Tibial artery (tissue), 4 donors: ENCODE results near the gene CAPN2.
"Not testable (repeated sequence)": the region's sequence is repeated elsewhere in the genome, so short reads cannot be mapped to it uniquely, and the experiment has no call there.

Experiments used
- DNase-seq, 2 donors: peaks; one replicate each; pipeline ENCODE4 v3.0.0-alpha.2; 2019
- H3K27ac ChIP-seq, 2 donors: fragments of 200-600 bp; sonication (generic) in 1 of 2; 1 replicate in 1 of 2; 2 replicates in 1 of 2; pipeline ENCODE4 v1.5.1; 2018 to 2019; ENCODE audit warnings: mild to moderate bottlenecking in 1 of 2
- H3K27me3 ChIP-seq, 2 donors: fragments of 200-600 bp; sonication (generic) in 1 of 2; one replicate each; pipeline versions ENCODE4 v1.5.1 to v1.6.0; 2016 to 2019
- H3K36me3 ChIP-seq, 3 donors: fragments of 200-600 bp; sonication (generic) in 2 of 3; one replicate each; pipeline ENCODE4 v1.5.1; 2016 to 2019; ENCODE audit warnings: mild to moderate bottlenecking in 2 of 3
- H3K4me1 ChIP-seq, 4 donors: fragments of 200-600 bp; sonication (generic) in 2 of 4; 1 replicate in 3 of 4; 2 replicates in 1 of 4; pipeline ENCODE4 v1.5.1; 2016 to 2019
- H3K4me3 ChIP-seq, 2 donors: fragments of 200-600 bp; sonication (generic) in 1 of 2; 1 replicate in 1 of 2; 2 replicates in 1 of 2; pipeline ENCODE4 v1.5.1; 2018 to 2019; ENCODE audit warnings: mild to moderate bottlenecking in 2 of 2
- H3K9me3 ChIP-seq, 3 donors: fragments of 200-600 bp; sonication (generic) in 1 of 3; one replicate each; pipeline ENCODE4 v1.5.1; 2016 to 2019
- intact Hi-C: fragments of 100-400 bp; cut with DNase I; formaldehyde crosslinking; loops from one replicate; pipeline ENCODE4 v1.15.0; 2023; ENCODE audit warnings: low total_unique reads
- TF ChIP-seq, protein P1 (sequence below), 2 experiments: fragments of 200-600 bp in 1 of 2; fragments of 450-650 bp in 1 of 2; IDR thresholded peaks; one replicate each; pipeline ENCODE4 v1.5.1; 2017 to 2019; ENCODE audit warnings: antibody characterized with exemption in 2 of 2, mild to moderate bottlenecking in 1 of 2, moderate library complexity in 1 of 2

CAPN2 gene

DNA sequence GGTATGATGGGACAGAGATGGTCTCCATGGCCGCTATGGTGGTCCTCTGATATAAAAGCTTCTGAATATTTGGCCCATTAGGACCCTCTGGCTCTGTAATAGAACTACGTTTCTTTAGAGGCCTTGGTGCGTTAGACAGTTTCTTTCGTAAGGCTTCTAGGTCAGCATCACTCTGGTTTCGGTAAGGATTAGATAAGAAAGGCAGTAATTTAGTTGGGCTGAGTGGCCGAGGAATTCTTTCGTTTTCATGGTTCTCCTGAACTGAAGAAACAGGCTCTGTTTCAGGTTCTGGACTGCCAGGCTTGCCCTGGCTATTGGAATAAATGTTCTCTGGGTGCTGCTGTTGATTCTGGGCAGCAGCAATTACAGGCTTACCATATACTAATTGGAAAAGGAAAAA lies 83.9 kb downstream of the CAPN2 start:
- peaks cover 0 to 7% (median 0%) of the 10 kb centered on the region in 4 donors for H3K4me1 ChIP-seq
- no peaks in the 10 kb centered on the region for H3K27me3 ChIP-seq
- intact Hi-C loops, result no loop called here
- no peak overlapping the region for H3K4me3 ChIP-seq
- peak overlapping the region in 1 of 2 donors; percentile 19 for H3K27ac ChIP-seq
- peaks cover 50 to 73% (median 67%) of the 10 kb centered on the region in 3 donors for H3K36me3 ChIP-seq
- TF ChIP-seq, protein P1, sequence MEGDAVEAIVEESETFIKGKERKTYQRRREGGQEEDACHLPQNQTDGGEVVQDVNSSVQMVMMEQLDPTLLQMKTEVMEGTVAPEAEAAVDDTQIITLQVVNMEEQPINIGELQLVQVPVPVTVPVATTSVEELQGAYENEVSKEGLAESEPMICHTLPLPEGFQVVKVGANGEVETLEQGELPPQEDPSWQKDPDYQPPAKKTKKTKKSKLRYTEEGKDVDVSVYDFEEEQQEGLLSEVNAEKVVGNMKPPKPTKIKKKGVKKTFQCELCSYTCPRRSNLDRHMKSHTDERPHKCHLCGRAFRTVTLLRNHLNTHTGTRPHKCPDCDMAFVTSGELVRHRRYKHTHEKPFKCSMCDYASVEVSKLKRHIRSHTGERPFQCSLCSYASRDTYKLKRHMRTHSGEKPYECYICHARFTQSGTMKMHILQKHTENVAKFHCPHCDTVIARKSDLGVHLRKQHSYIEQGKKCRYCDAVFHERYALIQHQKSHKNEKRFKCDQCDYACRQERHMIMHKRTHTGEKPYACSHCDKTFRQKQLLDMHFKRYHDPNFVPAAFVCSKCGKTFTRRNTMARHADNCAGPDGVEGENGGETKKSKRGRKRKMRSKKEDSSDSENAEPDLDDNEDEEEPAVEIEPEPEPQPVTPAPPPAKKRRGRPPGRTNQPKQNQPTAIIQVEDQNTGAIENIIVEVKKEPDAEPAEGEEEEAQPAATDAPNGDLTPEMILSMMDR (IDR thresholded peaks at IDR 0.05), result no peak
- H3K9me3 ChIP-seq, result no peaks in the 10 kb centered on the region
- DNase-seq, result no peak

DNA sequence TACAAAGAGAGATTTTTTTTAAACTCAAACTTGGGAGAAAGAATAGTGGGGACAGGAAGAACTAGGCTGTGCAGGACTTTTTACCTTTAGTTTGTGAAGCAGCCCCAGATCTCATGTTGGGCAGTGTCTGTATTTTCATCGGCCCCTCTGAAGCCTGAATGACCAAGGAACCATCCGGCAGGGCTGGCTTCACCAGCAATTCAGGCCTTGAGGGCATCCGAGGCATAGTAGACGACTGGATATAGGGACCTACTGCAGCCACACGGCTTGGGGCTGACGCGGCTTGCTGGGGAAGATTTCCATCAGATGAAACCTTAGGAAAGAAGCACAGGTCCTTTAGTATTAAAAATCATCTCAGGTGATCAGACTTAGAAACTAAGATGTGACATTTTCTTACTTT lies 89.7 kb downstream of the CAPN2 start:
- H3K27ac ChIP-seq, result no peak overlapping the region
- H3K36me3 ChIP-seq, result peaks cover 75 to 98% (median 85%) of the 10 kb centered on the region in 3 donors
- no peaks in the 10 kb centered on the region for H3K4me1 ChIP-seq
- no peaks in the 10 kb centered on the region for H3K27me3 ChIP-seq
- DNase-seq, result no peak
- TF ChIP-seq, protein P1 (IDR thresholded peaks at IDR 0.05), result no peak
- intact Hi-C loops, result no loop called here
- no peak overlapping the region for H3K4me3 ChIP-seq
- no peaks in the 10 kb centered on the region for H3K9me3 ChIP-seq

DNA sequence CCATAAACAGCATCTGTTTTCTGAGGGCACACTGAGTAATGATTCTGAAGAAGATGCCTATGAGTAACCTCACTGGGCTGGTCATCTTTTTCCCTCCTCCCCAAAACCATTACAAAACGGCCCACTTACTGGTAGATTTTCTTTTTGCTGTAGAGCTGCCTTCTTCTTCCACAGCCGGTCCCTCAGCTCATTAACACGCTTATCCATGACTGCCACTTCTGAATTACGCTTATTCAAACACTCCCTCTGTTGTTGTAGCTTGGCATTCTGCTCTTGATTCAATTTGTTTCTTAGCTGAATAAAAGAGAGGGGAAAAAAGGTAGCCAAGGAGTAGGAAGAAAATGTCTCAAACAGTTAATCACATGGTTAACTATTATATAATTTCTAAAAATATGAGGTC lies 90.3 kb downstream of the CAPN2 start:
- no peak for DNase-seq
- Histone ChIP-seq H3K9me3 (no peaks in the 10 kb centered on the region), H3K27ac (no peak overlapping the region), H3K4me1 (no peaks in the 10 kb centered on the region), H3K27me3 (no peaks in the 10 kb centered on the region), H3K36me3 (peaks cover 71 to 92% (median 81%) of the 10 kb centered on the region in 3 donors), H3K4me3 (no peak overlapping the region)
- TF ChIP-seq, protein P1 (IDR thresholded peaks at IDR 0.05), result no peak
- intact Hi-C loops, result no loop called here

DNA sequence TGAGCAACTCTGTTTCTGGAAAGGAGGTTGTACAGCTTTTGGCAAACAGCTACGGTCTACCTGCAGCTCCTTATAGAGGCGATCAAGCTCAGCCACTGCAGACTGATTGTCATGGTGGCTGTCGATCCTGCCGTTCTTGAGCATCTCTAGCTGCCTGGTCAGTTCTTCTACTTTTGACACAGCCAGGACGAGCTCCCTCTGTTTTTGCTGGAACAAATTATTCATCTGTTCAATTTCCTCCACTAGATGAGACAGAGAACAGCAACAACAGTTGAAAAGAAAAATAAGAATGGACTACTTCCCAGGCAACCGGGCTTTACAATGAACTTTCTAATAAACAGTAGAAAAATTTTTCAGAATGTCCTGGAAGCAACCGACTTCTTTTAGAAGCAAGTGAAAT lies 90.9 kb downstream of the CAPN2 start:
- intact Hi-C loops, result no loop called here
- Histone ChIP-seq H3K36me3 (peaks cover 65 to 86% (median 74%) of the 10 kb centered on the region in 3 donors), H3K4me1 (no peaks in the 10 kb centered on the region), H3K27me3 (no peaks in the 10 kb centered on the region), H3K9me3 (no peaks in the 10 kb centered on the region), H3K27ac (no peak overlapping the region), H3K4me3 (no peak overlapping the region)
- DNase-seq, result no peak
- TF ChIP-seq, protein P1 (IDR thresholded peaks at IDR 0.05), result no peak

DNA sequence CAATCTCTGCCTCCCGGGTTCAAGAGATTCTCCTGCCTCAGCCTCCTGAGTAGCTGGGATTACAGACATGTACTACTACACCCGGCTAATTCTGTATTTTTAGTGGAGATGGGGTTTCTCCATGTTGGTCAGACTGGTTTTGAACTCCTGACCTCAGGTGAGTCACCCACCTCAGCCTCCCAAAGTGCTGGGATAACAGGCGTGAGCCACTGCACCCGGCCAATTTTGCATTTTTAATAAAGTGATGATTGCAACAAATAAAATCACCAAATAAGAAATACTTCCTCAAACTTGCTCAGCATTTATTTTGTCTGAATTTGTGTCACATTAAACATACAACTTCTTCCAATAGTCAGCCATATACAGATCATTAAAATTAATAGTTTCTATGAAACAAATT lies 97.6 kb downstream of the CAPN2 start:
- intact Hi-C loops, H3K27me3 ChIP-seq, H3K4me3 ChIP-seq, H3K9me3 ChIP-seq, H3K27ac ChIP-seq, DNase-seq, H3K4me1 ChIP-seq: not testable (repeated sequence)
- peaks cover 26 to 56% (median 33%) of the 10 kb centered on the region in 3 donors for H3K36me3 ChIP-seq

DNA sequence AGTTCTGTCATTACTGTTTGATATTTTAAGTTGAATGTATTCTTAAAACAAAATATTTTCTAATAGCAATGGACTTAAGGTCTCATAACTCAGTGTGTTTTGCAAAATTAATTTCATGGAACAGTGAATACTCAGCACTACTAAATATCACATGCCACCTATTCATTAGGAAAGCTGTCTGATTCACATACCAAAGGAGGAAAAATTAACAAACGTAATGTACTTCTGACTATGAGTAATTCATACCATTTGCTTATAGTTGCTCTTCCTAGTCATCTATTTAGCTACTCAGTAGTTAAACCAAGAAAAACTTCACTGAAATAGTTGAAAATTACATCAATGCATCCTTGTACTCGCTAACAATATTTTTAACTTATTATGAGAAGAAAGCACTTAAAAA lies 98.2 kb downstream of the CAPN2 start:
- no peak for DNase-seq
- H3K27ac ChIP-seq, result no peak overlapping the region
- H3K9me3 ChIP-seq, result no peaks in the 10 kb centered on the region
- H3K4me1 ChIP-seq, result peaks cover 0 to 13% (median 5%) of the 10 kb centered on the region in 4 donors
- H3K4me3 ChIP-seq, result no peak overlapping the region
- TF ChIP-seq, protein P1 (IDR thresholded peaks at IDR 0.05), result no peak
- peaks cover 26 to 49% (median 33%) of the 10 kb centered on the region in 3 donors for H3K36me3 ChIP-seq
- intact Hi-C loops, result no loop called here
- no peaks in the 10 kb centered on the region for H3K27me3 ChIP-seq
